Neuronal stem cell (in vitro differentiated cells): ENCODE data around the gene AKAP8L.
"Not testable (repeated sequence)": the region's sequence is repeated elsewhere in the genome, so short reads cannot be mapped to it uniquely, and the experiment has no call there.

ENCODE experiments used
- DNase-seq: peaks from one replicate; pipeline ENCODE4 v3.0.0-alpha.2; 2013; ENCODE audit warnings: low spot score
- H2AFZ ChIP-seq: one replicate; pipeline ENCODE4 v1.6.1; 2013; ENCODE audit warnings: mild to moderate bottlenecking, low read length, inconsistent platforms
- H2AK5ac ChIP-seq: 2 replicates; pipeline ENCODE4 v1.6.1; 2013; ENCODE audit warnings: low read depth, mild to moderate bottlenecking, inconsistent platforms, low read length, moderate library complexity, mixed read lengths
- H2BK120ac ChIP-seq: 2 replicates; pipeline ENCODE4 v1.6.1; 2013; ENCODE audit warnings: low read depth, mild to moderate bottlenecking, inconsistent platforms, low read length, moderate library complexity, mixed read lengths
- H2BK12ac ChIP-seq: one replicate; pipeline ENCODE4 v1.6.1; 2013; ENCODE audit warnings: low read length, inconsistent platforms
- H2BK15ac ChIP-seq: 2 replicates; pipeline ENCODE4 v1.6.1; 2013; ENCODE audit warnings: mild to moderate bottlenecking, low read length, inconsistent platforms, mixed read lengths
- H2BK5ac ChIP-seq: one replicate; pipeline ENCODE4 v1.6.1; 2013; ENCODE audit warnings: inconsistent platforms, mild to moderate bottlenecking, low read length, moderate library complexity
- H3K14ac ChIP-seq: one replicate; pipeline ENCODE4 v1.6.1; 2013; ENCODE audit warnings: low read length, inconsistent platforms
- H3K18ac ChIP-seq: 2 replicates; pipeline ENCODE4 v1.6.1; 2013; ENCODE audit warnings: low read length, inconsistent platforms
- H3K23ac ChIP-seq: 2 replicates; pipeline ENCODE4 v1.6.1; 2013; ENCODE audit warnings: low read depth, mild to moderate bottlenecking, mixed read lengths, low read length, inconsistent platforms; ENCODE audit not compliant: poor library complexity
- H3K27ac ChIP-seq: replicated peaks from 3 replicates; pipeline ENCODE4 v1.5.1; 2013; ENCODE audit warnings: low read length, inconsistent platforms
- H3K27me3 ChIP-seq, 3 experiments: 2 replicates each; pipeline ENCODE4 v1.6.1; 2013; ENCODE audit warnings: low read length in 3 of 3, mild to moderate bottlenecking in 2 of 3, inconsistent platforms in 1 of 3, low read depth in 1 of 3, mixed read lengths in 1 of 3, moderate library complexity in 1 of 3; ENCODE audit not compliant: control insufficient read depth in 3 of 3, insufficient read depth in 3 of 3
- H3K36me3 ChIP-seq, 2 donors: replicated peaks in 1 of 2; 2 replicates each; pipeline ENCODE4 v1.6.1; 2013; ENCODE audit warnings: low read length in 2 of 2; ENCODE audit not compliant: control insufficient read depth in 2 of 2, insufficient read depth in 2 of 2
- H3K4ac ChIP-seq: 2 replicates; pipeline ENCODE4 v1.6.1; 2013; ENCODE audit warnings: inconsistent platforms, mild to moderate bottlenecking, low read length, moderate library complexity
- H3K4me1 ChIP-seq, 2 donors: 1 replicate in 1 of 2; 2 replicates in 1 of 2; pipeline ENCODE4 v1.6.1; 2013; ENCODE audit warnings: low read length in 2 of 2, low read depth in 1 of 2; ENCODE audit not compliant: control insufficient read depth in 2 of 2, insufficient read depth in 1 of 2
- H3K4me2 ChIP-seq: one replicate; pipeline ENCODE4 v1.6.1; 2013; ENCODE audit warnings: mild to moderate bottlenecking, low read length, inconsistent platforms; ENCODE audit not compliant: insufficient read depth, poor library complexity, severe bottlenecking
- H3K4me3 ChIP-seq, 2 donors: 2 replicates each; pipeline ENCODE4 v1.5.1; 2013; ENCODE audit warnings: low read length in 2 of 2, mild to moderate bottlenecking in 2 of 2, inconsistent platforms in 1 of 2, moderate library complexity in 1 of 2
- H3K79me1 ChIP-seq: one replicate; pipeline ENCODE4 v1.6.1; 2013; ENCODE audit warnings: low read depth, mild to moderate bottlenecking, inconsistent platforms, low read length, moderate library complexity
- H3K9ac ChIP-seq: one replicate; pipeline ENCODE4 v1.6.1; 2013; ENCODE audit warnings: mild to moderate bottlenecking, low read depth, low read length, inconsistent platforms; ENCODE audit not compliant: poor library complexity
- H3K9me3 ChIP-seq, 2 donors: replicated peaks in 1 of 2; 2 replicates each; pipeline versions ENCODE3 to v1.6.1; 2013; ENCODE audit warnings: low read length in 2 of 2, mild to moderate bottlenecking in 2 of 2, inconsistent platforms in 1 of 2, low read depth in 1 of 2, mixed read lengths in 1 of 2, moderate library complexity in 1 of 2; ENCODE audit not compliant: control insufficient read depth in 2 of 2, insufficient read depth in 1 of 2
- H4K8ac ChIP-seq: one replicate; pipeline ENCODE4 v1.6.1; 2013; ENCODE audit warnings: low read depth, mild to moderate bottlenecking, inconsistent platforms, low read length, moderate library complexity
- H4K91ac ChIP-seq: one replicate; pipeline ENCODE4 v1.6.1; 2013; ENCODE audit warnings: low read length, low read depth, mild to moderate bottlenecking, inconsistent platforms; ENCODE audit not compliant: poor library complexity
- WGBS, 2 donors: extraction: QIAGEN DNeasy Blood & Tissue Kit; methylation state at CpG; one replicate each; pipeline ENCODE4 v1.1.7; 2013; ENCODE audit warnings: missing lambda C conversion rate in 2 of 2, mixed read lengths in 1 of 2; ENCODE audit not compliant: insufficient read length in 2 of 2, insufficient replicate concordance in 1 of 2; ENCODE audit errors: extremely low coverage in 2 of 2; 5-methylcytosine and 5-hydroxymethylcytosine counted together

AKAP8L gene

GRCh38 chr19:15411351-15411750 is 7.4 kb downstream of the AKAP8L start:
- not testable (repeated sequence) for H3K4me2 ChIP-seq, H4K8ac ChIP-seq, H2AK5ac ChIP-seq, H2BK15ac ChIP-seq, H2BK120ac ChIP-seq, H3K23ac ChIP-seq, H3K9me3 ChIP-seq, H3K27me3 ChIP-seq, H3K9ac ChIP-seq, H3K27ac ChIP-seq, H3K4me1 ChIP-seq, H3K4ac ChIP-seq, H3K18ac ChIP-seq, H3K4me3 ChIP-seq, H3K14ac ChIP-seq, H3K79me1 ChIP-seq, H2BK5ac ChIP-seq, H2AFZ ChIP-seq, H4K91ac ChIP-seq, DNase-seq, H2BK12ac ChIP-seq
- peaks cover 17 to 78% of the 10 kb centered on the region in 2 donors for H3K36me3 ChIP-seq
- WGBS, 2 donors: no CpG with 5 or more reads among the region's 2 CpGs

- Histone ChIP-seq H3K4ac (no peak overlapping the region), H3K4me2 (no peak overlapping the region), H3K4me1 (peaks cover 4 to 5% of the 10 kb centered on the region in 2 donors), H2AK5ac (no peak overlapping the region), H3K14ac (no peak overlapping the region), H3K27ac (no peak overlapping the region), H3K4me3 (no peak overlapping the region), H2BK12ac (no peak overlapping the region), H3K9me3 (no peaks in the 10 kb centered on the region), H2BK15ac (no peak overlapping the region), H3K18ac (no peak overlapping the region), H4K8ac (no peak overlapping the region), H2BK120ac (no peak overlapping the region), H3K79me1 (peaks cover 19% of the 10 kb centered on the region), H2AFZ (no peak overlapping the region), H4K91ac (no peak overlapping the region), H3K36me3 (peaks cover 32 to 87% of the 10 kb centered on the region in 2 donors), H3K27me3 (no peaks in the 10 kb centered on the region), H3K9ac (no peak overlapping the region), H3K23ac (no peak overlapping the region), H2BK5ac (no peak overlapping the region)
- no CpG with 5 or more reads among the region's 3 CpGs for WGBS, 2 donors
- no peak for DNase-seq
These were observed 14.0 kb downstream of the AKAP8L start for GRCh38 chr19:15404780-15405211.

GRCh38 chr19:15404097-15404779 is 14.6 kb downstream of the AKAP8L start:
- H3K79me1 ChIP-seq: peaks cover 23% of the 10 kb centered on the region
- no CpG with 5 or more reads among the region's 7 CpGs for WGBS, 2 donors
- no peak overlapping the region for H3K4me2 ChIP-seq
- no peak overlapping the region for H3K14ac ChIP-seq
- peaks cover 2 to 5% of the 10 kb centered on the region in 2 donors for H3K4me1 ChIP-seq
- no peak overlapping the region for H4K8ac ChIP-seq
- no peak overlapping the region for H3K27ac ChIP-seq
- H3K4ac ChIP-seq: no peak overlapping the region
- H3K9me3 ChIP-seq: no peaks in the 10 kb centered on the region
- H3K23ac ChIP-seq: no peak overlapping the region
- no peaks in the 10 kb centered on the region for H3K27me3 ChIP-seq
- H2BK5ac ChIP-seq: no peak overlapping the region
- no peak overlapping the region for H2BK12ac ChIP-seq
- H3K36me3 ChIP-seq: peaks cover 32 to 87% of the 10 kb centered on the region in 2 donors
- no peak for DNase-seq
- no peak overlapping the region for H3K9ac ChIP-seq
- H4K91ac ChIP-seq: no peak overlapping the region
- H2BK120ac ChIP-seq: no peak overlapping the region
- no peak overlapping the region for H3K18ac ChIP-seq
- no peak overlapping the region for H2AK5ac ChIP-seq
- H2AFZ ChIP-seq: no peak overlapping the region
- H3K4me3 ChIP-seq: no peak overlapping the region
- H2BK15ac ChIP-seq: no peak overlapping the region

- H4K8ac ChIP-seq: no peak overlapping the region
- H3K36me3 ChIP-seq: peaks cover 43 to 87% of the 10 kb centered on the region in 2 donors
- peaks cover 31% of the 10 kb centered on the region for H3K79me1 ChIP-seq
- H3K23ac ChIP-seq: no peak overlapping the region
- H3K18ac ChIP-seq: no peak overlapping the region
- no peak overlapping the region for H3K27ac ChIP-seq
- H2BK12ac ChIP-seq: no peak overlapping the region
- H4K91ac ChIP-seq: no peak overlapping the region
- no peak overlapping the region for H2AFZ ChIP-seq
- H3K9me3 ChIP-seq: no peaks in the 10 kb centered on the region
- no peak for DNase-seq
- WGBS, 2 donors: no CpG with 5 or more reads among the region's 10 CpGs
- no peak overlapping the region for H3K4ac ChIP-seq
- no peak overlapping the region for H2AK5ac ChIP-seq
- no peaks in the 10 kb centered on the region for H3K27me3 ChIP-seq
- no peak overlapping the region for H3K4me2 ChIP-seq
- H3K9ac ChIP-seq: no peak overlapping the region
- no peak overlapping the region for H2BK15ac ChIP-seq
- H3K4me3 ChIP-seq: no peak overlapping the region
- no peak overlapping the region for H2BK5ac ChIP-seq
- H3K14ac ChIP-seq: no peak overlapping the region
- peaks cover 2 to 5% of the 10 kb centered on the region in 2 donors for H3K4me1 ChIP-seq
- no peak overlapping the region for H2BK120ac ChIP-seq
These were observed 15.6 kb downstream of the AKAP8L start for GRCh38 chr19:15403151-15403531.
